Stomach smooth muscle (tissue), 2 donors: ENCODE results near the gene FAR1.
"Not testable (repeated sequence)": the region's sequence is repeated elsewhere in the genome, so short reads cannot be mapped to it uniquely, and the experiment has no call there.

Source experiments
- H3K27ac ChIP-seq: one replicate; pipeline ENCODE4 v1.7.0; 2013; ENCODE audit warnings: mild to moderate bottlenecking, low read length, inconsistent platforms
- H3K27me3 ChIP-seq, 2 donors: one replicate each; pipeline ENCODE4 v1.7.0; 2013; ENCODE audit warnings: low read length in 2 of 2; ENCODE audit not compliant: insufficient read depth in 2 of 2, control insufficient read depth in 1 of 2
- H3K36me3 ChIP-seq, 2 donors: one replicate each; pipeline ENCODE4 v1.7.0; 2013; ENCODE audit warnings: low read length in 2 of 2; ENCODE audit not compliant: control insufficient read depth in 2 of 2, insufficient read depth in 2 of 2
- H3K4me1 ChIP-seq: one replicate; pipeline ENCODE4 v1.7.0; 2013; ENCODE audit warnings: low read length; ENCODE audit not compliant: control insufficient read depth, insufficient read depth
- H3K4me3 ChIP-seq, 2 donors: one replicate each; pipeline ENCODE4 v1.7.0; 2013; ENCODE audit warnings: low read length in 2 of 2
- H3K9ac ChIP-seq, 2 donors: one replicate each; pipeline ENCODE4 v1.7.0; 2013; ENCODE audit warnings: low read length in 2 of 2, mild to moderate bottlenecking in 1 of 2
- H3K9me3 ChIP-seq, 2 donors: one replicate each; pipeline ENCODE4 v1.7.0; 2013; ENCODE audit warnings: low read length in 2 of 2; ENCODE audit not compliant: control insufficient read depth in 2 of 2
- donor health status: healthy.
- donor health status: Pancreatic carcinoma.

FAR1 gene

GRCh38 chr11:13713982-13714381, 45.5 kb downstream of the FAR1 start:
- no peak overlapping the region for H3K4me3 ChIP-seq
- peaks cover 8 to 25% of the 10 kb centered on the region in 2 donors for H3K36me3 ChIP-seq
- no peaks in the 10 kb centered on the region for H3K4me1 ChIP-seq
- no peak overlapping the region for H3K9ac ChIP-seq
- no peak overlapping the region for H3K27ac ChIP-seq
- no peaks in the 10 kb centered on the region for H3K27me3 ChIP-seq
- H3K9me3 ChIP-seq: no peaks in the 10 kb centered on the region

GRCh38 chr11:13717331-13717730, 48.9 kb downstream of the FAR1 start:
- Histone ChIP-seq H3K4me1 (no peaks in the 10 kb centered on the region), H3K9me3 (no peaks in the 10 kb centered on the region), H3K4me3 (no peak overlapping the region), H3K27me3 (no peaks in the 10 kb centered on the region), H3K36me3 (peaks cover 8 to 27% of the 10 kb centered on the region in 2 donors), H3K9ac (no peak overlapping the region), H3K27ac (no peak overlapping the region)

DNA sequence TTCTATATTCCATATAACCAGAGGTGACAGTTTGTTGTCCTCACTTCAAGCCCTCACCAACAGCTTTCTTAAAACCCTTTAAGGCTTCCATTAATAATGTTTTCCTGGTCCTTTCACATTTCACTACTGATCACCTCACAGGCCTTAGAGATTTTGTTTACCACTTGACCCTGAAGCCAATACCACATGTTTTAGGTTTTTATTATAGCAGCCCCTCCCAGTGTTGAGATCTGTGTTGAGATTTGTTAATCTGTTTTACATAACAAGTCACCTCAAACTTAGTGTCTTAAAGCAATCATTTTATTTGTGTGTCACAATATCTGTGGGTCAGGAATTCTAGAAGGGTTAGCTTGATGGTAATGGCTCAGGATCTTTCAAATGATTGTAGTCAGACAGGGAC, 49.9 kb downstream of the FAR1 start:
- no peak overlapping the region for H3K27ac ChIP-seq
- no peak overlapping the region for H3K9ac ChIP-seq
- H3K4me3 ChIP-seq: no peak overlapping the region
- H3K9me3 ChIP-seq: no peaks in the 10 kb centered on the region
- no peaks in the 10 kb centered on the region for H3K4me1 ChIP-seq
- H3K36me3 ChIP-seq: peaks cover 11 to 27% of the 10 kb centered on the region in 2 donors
- H3K27me3 ChIP-seq: no peaks in the 10 kb centered on the region

DNA sequence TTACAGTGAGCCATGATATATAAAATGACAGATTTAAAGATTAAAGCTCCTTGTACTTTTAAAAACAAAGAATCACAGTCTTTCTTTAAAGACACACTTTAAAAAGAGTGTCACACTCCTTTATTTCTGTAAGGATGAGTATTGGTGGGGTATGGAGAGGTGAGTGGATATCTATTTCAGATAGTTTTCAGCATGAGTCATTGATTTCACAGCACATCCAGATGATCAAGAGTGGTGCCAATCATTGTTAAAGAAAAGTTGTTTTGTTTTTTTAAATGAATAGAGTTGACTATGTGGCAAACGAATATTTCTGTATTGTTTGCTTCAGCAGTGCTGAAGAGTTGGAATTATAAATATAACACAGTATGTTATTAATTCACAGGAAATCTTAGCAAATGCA, 52.5 kb downstream of the FAR1 start:
- H3K9ac ChIP-seq: no peak overlapping the region
- peaks cover 3 to 22% of the 10 kb centered on the region in 2 donors for H3K36me3 ChIP-seq
- no peak overlapping the region for H3K27ac ChIP-seq

DNA sequence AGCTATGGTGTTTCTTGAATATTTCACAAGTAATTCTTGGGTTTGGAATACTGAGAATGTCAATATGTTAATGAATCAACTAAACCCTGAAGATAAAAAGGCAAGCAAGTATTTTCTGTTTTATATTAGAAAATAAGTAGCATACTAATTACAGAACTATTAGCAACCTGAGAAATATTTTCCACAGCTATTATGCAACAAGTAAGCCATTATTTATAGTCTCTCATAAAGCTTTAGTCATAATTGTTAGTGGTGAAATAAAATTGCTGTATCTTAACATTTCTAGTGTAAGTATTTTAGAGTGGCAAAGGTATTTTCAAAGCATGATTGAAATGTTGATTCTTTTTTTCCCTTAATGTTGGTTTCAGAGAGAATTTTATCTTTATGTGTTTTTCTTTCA, 53.3 kb downstream of the FAR1 start:
- no peaks in the 10 kb centered on the region for H3K27me3 ChIP-seq
- no peak overlapping the region for H3K27ac ChIP-seq
- H3K36me3 ChIP-seq: peaks cover 3 to 22% of the 10 kb centered on the region in 2 donors
- no peaks in the 10 kb centered on the region for H3K4me1 ChIP-seq
- H3K4me3 ChIP-seq: no peak overlapping the region
- no peak overlapping the region for H3K9ac ChIP-seq
- H3K9me3 ChIP-seq: no peaks in the 10 kb centered on the region

More for the DNA sequence above, 52.5 kb downstream of the FAR1 start:
- H3K4me1 ChIP-seq: no peaks in the 10 kb centered on the region
- H3K4me3 ChIP-seq: no peak overlapping the region
- H3K9me3 ChIP-seq: no peaks in the 10 kb centered on the region
- H3K27me3 ChIP-seq: no peaks in the 10 kb centered on the region

DNA sequence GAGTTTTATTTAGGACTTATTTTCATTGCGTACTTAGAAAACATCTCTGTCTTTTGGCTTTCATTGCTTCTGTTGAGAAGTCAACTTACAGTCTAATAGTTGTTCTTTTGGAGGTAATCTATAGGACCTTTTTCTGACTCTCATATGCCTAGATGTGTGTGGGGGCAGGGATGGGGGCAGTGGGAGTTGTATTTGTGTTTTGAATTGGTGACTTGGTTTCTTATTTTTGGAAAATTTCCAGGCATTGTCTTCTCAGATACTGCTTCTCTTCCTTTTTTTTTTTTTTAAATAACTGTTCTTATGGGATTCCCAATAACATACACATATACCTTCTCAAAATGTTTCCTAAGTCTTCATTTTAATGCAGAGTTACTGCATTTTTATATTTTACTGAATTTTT, 58.0 kb downstream of the FAR1 start:
- H3K9me3 ChIP-seq: no peaks in the 10 kb centered on the region
- peaks cover 3 to 21% of the 10 kb centered on the region in 2 donors for H3K36me3 ChIP-seq
- H3K27me3 ChIP-seq: no peaks in the 10 kb centered on the region
- H3K27ac ChIP-seq: no peak overlapping the region
- H3K4me3 ChIP-seq: no peak overlapping the region
- no peak overlapping the region for H3K9ac ChIP-seq
- no peaks in the 10 kb centered on the region for H3K4me1 ChIP-seq

- no peak overlapping the region for H3K4me3 ChIP-seq
- H3K27ac ChIP-seq: no peak overlapping the region
- peaks cover under 1 to 21% of the 10 kb centered on the region in 2 donors for H3K36me3 ChIP-seq
Measured at GRCh38 chr11:13728076-13728475, 59.6 kb downstream of the FAR1 start.

GRCh38 chr11:13734530-13734929, 66.1 kb downstream of the FAR1 start:
- Histone ChIP-seq H3K4me1 (no peaks in the 10 kb centered on the region), H3K4me3 (no peak overlapping the region), H3K36me3 (no peaks in the 10 kb centered on the region)

More at GRCh38 chr11:13728076-13728475, 59.6 kb downstream of the FAR1 start:
- Histone ChIP-seq H3K9me3 (no peaks in the 10 kb centered on the region), H3K27me3 (no peaks in the 10 kb centered on the region), H3K9ac (no peak overlapping the region), H3K4me1 (no peaks in the 10 kb centered on the region)

DNA sequence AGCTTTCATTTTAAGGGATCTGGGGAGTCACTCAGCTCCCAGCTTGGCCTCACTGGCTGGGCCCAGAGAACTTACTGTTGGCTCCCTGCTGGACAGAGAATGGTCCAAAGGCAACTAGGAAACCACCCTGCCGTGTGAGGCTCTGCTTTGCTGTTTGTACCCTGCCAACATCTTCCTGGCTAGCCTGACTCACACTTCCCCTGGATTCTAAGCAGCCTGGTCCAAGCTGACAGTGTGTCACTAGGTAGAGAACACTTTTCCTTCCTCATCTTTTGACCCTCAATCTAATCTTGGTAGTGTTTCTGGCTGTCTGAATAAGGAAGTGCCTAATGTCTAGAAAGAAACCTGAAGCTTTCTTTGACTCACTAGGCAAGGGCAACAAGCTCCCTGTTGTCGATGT, 76.7 kb downstream of the FAR1 start:
- no peaks in the 10 kb centered on the region for H3K36me3 ChIP-seq
- no peak overlapping the region for H3K4me3 ChIP-seq
- H3K4me1 ChIP-seq: no peaks in the 10 kb centered on the region
- peaks cover 0 to 4% of the 10 kb centered on the region in 2 donors for H3K27me3 ChIP-seq
- H3K27ac ChIP-seq: no peak overlapping the region
- H3K9me3 ChIP-seq: no peaks in the 10 kb centered on the region
- no peak overlapping the region for H3K9ac ChIP-seq

More at GRCh38 chr11:13734530-13734929, 66.1 kb downstream of the FAR1 start:
- H3K9ac ChIP-seq: no peak overlapping the region
- no peaks in the 10 kb centered on the region for H3K27me3 ChIP-seq
- H3K9me3 ChIP-seq: no peaks in the 10 kb centered on the region
- H3K27ac ChIP-seq: no peak overlapping the region

- not testable (repeated sequence) for H3K36me3 ChIP-seq, H3K27ac ChIP-seq, H3K27me3 ChIP-seq, H3K9me3 ChIP-seq, H3K9ac ChIP-seq, H3K4me1 ChIP-seq, H3K4me3 ChIP-seq
Measured at GRCh38 chr11:13753316-13753715, 84.8 kb downstream of the FAR1 start.

GRCh38 chr11:13759050-13759449, 90.6 kb downstream of the FAR1 start:
- no peaks in the 10 kb centered on the region for H3K36me3 ChIP-seq
- H3K27ac ChIP-seq: no peak overlapping the region
- no peaks in the 10 kb centered on the region for H3K27me3 ChIP-seq
- no peaks in the 10 kb centered on the region for H3K9me3 ChIP-seq
- H3K4me1 ChIP-seq: no peaks in the 10 kb centered on the region
- H3K4me3 ChIP-seq: no peak overlapping the region
- H3K9ac ChIP-seq: no peak overlapping the region
